NCI-H446 treated with DMSO at 0.1 percent for 48 hours (cell line): Measurements from ENCODE around the gene MBD5.

Source experiments
- DNase-seq: peaks from one replicate; lab custom pipeline; 2025; lab: John Stamatoyannopoulos, UW

Gene MBD5

GRCh38 chr2:148221926-148222325 is 201.0 kb downstream of the MBD5 start:
- DNase-seq = no peak

GRCh38 chr2:148231858-148232257 is 211.0 kb downstream of the MBD5 start:
- no peak for DNase-seq

GRCh38 chr2:148234143-148234542 is 213.3 kb downstream of the MBD5 start:
- DNase-seq = no peak

GRCh38 chr2:148237911-148238310 is 217.0 kb downstream of the MBD5 start:
- DNase-seq = no peak

- DNase-seq = no peak
Observed at GRCh38 chr2:148238561-148238960, 217.7 kb downstream of the MBD5 start.

- DNase-seq = no peak
Observed at GRCh38 chr2:148240838-148241237, 219.9 kb downstream of the MBD5 start.

GRCh38 chr2:148244593-148245292 is 223.9 kb downstream of the MBD5 start:
- no peak for DNase-seq

GRCh38 chr2:148251993-148252392 is 231.1 kb downstream of the MBD5 start:
- DNase-seq = no peak

GRCh38 chr2:148252646-148253045 is 231.8 kb downstream of the MBD5 start:
- no peak for DNase-seq

GRCh38 chr2:148253685-148254084 is 232.8 kb downstream of the MBD5 start:
- no peak for DNase-seq

- no peak for DNase-seq
Observed at GRCh38 chr2:148255929-148256328, 235.0 kb downstream of the MBD5 start.

GRCh38 chr2:148257276-148257675 is 236.4 kb downstream of the MBD5 start:
- DNase-seq = no peak

GRCh38 chr2:148258124-148258523 is 237.2 kb downstream of the MBD5 start:
- DNase-seq = no peak

- DNase-seq = no peak
Observed at GRCh38 chr2:148259674-148260073, 238.8 kb downstream of the MBD5 start.

- DNase-seq = no peak
Observed at GRCh38 chr2:148263890-148264289, 243.0 kb downstream of the MBD5 start.

- DNase-seq = no peak
Observed at GRCh38 chr2:148273158-148273691, 252.3 kb downstream of the MBD5 start.

- DNase-seq = no peak
Observed at GRCh38 chr2:148279216-148279615, 258.3 kb downstream of the MBD5 start.

- no peak for DNase-seq
Observed at GRCh38 chr2:148282201-148282600, 261.3 kb downstream of the MBD5 start.

GRCh38 chr2:148292431-148292830 is 271.5 kb downstream of the MBD5 start:
- no peak for DNase-seq

- DNase-seq = no peak
Observed at GRCh38 chr2:148298196-148298595, 277.3 kb downstream of the MBD5 start.

GRCh38 chr2:148299616-148300015 is 278.7 kb downstream of the MBD5 start:
- no peak for DNase-seq

- DNase-seq = peak; percentile 8
Observed at GRCh38 chr2:148300544-148300943, 279.7 kb downstream of the MBD5 start.

- no peak for DNase-seq
Observed at GRCh38 chr2:148301362-148301761, 280.5 kb downstream of the MBD5 start.

- DNase-seq = no peak
Observed at GRCh38 chr2:148302526-148302925, 281.6 kb downstream of the MBD5 start.
